HG02970 (cell line): Measurements from ENCODE around the gene UBA7.
"Not testable (repeated sequence)": the region's sequence is repeated elsewhere in the genome, so short reads cannot be mapped to it uniquely, and the experiment has no call there.

ENCODE experiments used
- ATAC-seq: cut with Tn5 transposase; IDR thresholded peaks from one replicate; pipeline ENCODE4 v1.9.1; 2021; ENCODE audit warnings: mild to moderate bottlenecking, moderate library complexity, moderate number of reproducible peaks; ENCODE audit not compliant: unreplicated experiment, low FRiP score

Gene UBA7

GRCh38 chr3:49786357-49787181 is 27.2 kb downstream of the UBA7 start, which contains the start of gene IP6K1:
Gene IP6K1 (minus strand): TSS chr3:49786542. CDS start chr3:49748040, 38,502 bp downstream.
- peak; percentile 92 for ATAC-seq

- ATAC-seq, result peak; percentile 43
Measured at GRCh38 chr3:49785565-49786356, 28.0 kb downstream of the UBA7 start.

GRCh38 chr3:49782277-49782676 is 31.5 kb downstream of the UBA7 start:
- not testable (repeated sequence) for ATAC-seq

DNA sequence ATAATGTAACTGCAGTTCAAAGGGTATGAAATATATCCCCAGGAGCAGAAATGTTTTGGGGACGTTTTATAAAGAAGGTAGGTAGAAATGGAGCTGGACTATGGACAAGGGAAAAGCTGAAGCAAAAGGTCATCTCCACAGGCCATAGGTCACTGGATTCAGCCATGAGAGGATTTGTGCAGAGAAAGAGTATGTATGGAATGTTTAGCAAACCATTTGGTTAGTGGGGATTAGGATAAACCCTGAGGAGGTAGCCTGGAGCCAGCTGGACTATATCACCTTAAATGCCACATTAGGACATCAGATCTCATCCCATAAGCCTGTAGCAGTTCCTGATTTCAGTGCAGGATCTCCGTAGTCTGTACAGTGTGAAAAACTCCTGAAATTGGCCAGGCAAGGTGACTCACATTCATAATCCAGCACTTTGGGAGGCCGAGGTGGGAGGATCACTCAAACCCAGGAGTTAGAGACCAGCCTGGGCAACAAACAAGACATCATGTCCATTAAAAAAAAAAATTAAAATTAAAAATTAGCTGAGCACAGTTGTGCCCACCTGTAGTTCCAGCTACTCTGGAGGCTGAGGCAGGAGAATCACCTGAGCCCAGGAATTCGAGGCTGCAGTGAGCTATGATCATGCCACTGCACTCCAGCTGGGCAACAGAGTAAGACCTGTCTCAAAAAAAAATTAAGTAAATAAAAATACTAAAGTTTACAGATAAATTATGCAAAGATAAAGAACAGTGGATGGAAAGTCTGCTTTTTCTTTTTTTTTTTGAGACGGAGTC is 32.1 kb downstream of the UBA7 start:
- ATAC-seq, result no peak

DNA sequence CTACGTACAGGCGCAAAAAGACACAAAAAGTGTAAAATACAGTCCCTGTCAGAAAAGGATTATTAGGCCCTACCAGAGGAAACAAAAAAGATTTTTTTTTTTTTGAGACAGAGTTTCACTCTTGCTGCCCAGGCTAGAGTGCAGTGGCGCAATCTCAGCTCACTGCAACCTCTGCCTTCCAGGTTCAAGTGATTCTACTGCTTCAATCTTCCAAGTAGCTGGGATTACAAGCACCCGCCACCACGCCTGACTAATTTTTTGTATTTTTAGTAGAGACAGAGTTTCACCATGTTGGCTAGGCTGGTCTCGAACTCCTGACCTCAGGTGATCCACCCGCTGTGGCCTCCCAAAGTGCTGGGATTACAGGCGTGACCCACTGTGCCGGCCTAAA is 32.8 kb downstream of the UBA7 start:
- ATAC-seq, result not testable (repeated sequence)

- ATAC-seq, result no peak
Measured at GRCh38 chr3:49780080-49780974, 33.4 kb downstream of the UBA7 start.

DNA sequence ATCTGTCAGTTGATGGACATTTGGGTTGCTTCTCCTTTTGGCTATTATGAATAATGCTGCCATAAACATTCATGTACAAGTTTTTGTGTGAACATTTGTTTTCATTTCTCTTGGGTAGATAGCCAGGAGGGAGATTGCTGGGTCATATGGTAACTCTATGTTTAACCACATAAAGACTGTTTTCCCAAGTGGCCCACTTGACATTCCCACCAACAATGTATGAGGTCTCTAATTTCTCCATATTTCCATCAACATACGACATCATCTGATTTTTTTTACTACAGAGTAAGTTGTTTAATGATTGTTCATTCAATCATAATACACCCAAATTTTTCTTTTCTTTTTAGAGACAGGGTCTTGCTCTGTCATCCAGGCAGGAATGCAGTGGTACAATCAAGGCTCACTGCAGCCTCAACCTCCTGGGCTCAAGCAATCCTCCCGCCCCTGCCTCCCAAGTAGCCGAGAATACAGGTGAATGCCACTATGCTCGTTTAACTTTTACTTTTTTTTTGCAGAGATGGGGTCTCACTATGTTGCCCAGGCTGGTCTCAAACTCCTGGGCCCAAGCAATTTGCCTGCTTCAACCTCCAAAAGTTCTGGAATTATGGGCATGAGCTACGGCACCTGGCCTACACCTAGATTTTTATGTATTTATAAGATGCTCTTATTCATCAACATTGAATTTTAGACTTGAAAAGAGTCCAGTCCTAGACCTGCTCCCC is 34.2 kb downstream of the UBA7 start:
- ATAC-seq, result no peak

DNA sequence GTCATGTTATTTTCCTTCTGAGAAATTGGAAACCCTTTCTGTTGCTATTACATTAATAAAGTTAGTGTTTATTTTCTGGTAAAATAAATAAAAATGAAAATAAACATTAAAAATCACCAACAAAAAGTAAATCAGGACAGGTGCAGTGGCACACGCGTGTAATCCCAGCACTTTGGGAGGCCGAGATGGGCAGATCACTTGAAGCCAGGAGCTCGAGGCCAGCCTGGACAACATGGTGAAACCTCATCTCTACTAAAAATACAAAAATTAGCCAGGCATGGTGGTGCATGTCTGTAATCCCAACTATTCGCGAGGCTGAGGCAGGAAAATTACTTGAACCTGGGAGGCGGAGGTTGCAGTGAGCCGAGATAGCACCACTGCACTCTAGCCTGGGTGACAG is 37.7 kb downstream of the UBA7 start:
- not testable (repeated sequence) for ATAC-seq

GRCh38 chr3:49775538-49775937 is 38.2 kb downstream of the UBA7 start:
- ATAC-seq, result no peak

GRCh38 chr3:49772703-49773102 is 41.0 kb downstream of the UBA7 start:
- ATAC-seq, result no peak

DNA sequence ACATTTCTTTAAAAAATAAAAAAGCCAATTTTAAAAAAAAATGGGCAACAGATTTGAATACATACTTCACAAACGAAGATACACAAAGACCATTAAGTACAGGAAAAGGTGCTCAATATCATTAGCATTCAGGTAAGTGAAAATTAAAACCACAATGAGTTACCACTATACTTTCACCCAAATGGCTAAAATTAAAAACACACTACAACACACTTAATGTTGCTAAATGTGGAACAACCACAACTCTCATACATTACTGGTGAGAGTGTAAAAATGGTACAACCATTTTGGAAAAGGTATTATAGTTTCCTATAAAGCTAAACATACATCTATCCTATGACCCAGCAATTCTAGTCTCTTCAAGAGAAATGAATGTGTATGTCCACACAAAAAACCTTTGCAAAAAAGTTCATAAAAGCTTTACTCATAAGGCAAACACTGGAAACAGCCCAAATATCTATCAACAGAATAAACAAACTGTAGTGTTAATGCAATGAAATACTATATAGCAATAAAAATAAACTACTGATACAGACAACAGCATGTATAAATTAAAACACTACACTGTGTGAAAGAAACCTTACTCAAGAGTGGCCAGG is 42.3 kb downstream of the UBA7 start:
- ATAC-seq, result no peak

- no peak for ATAC-seq
Measured at GRCh38 chr3:49769926-49770325, 43.8 kb downstream of the UBA7 start.

GRCh38 chr3:49769286-49769915 is 44.4 kb downstream of the UBA7 start:
- no peak for ATAC-seq

DNA sequence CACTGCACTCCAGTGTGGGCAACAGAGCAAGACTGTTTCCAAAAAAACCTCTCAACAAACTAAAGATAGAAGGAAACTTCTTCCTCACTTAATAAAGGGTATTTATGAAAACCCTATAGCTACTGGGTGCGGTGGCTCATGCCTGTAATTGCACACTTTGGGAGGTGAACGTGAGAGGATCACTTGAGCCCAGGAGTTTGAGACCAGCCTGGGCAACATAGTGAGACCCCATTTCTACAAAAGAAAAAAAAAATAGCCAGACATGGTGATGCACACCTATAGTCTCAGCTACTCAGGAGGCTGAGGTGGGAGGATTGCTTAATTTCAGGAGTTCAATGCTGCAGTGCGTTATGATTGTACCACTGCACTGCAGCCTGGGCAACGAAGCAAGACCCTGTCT is 49.8 kb downstream of the UBA7 start:
- no peak for ATAC-seq

DNA sequence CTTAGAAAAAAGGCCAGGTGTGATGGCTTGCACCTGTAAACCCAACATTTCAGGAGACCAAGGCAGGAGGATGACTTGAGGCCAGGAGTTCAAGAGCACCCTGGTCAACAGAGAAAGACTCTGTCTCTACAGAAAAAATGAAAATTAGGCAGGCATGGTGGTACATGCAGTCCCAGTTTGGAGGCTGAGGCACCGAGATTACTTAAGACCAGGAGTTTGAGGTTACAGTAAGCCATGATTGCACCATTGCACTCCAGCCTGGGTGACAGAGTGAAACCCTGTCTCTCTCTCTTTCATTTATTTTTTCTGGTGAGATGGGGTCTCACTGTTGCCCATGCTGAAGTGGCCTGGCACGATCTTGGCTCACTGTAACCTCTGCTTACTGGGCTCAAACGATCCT is 52.1 kb downstream of the UBA7 start:
- ATAC-seq, result no peak

GRCh38 chr3:49759226-49759625 is 54.5 kb downstream of the UBA7 start:
- ATAC-seq, result no peak

DNA sequence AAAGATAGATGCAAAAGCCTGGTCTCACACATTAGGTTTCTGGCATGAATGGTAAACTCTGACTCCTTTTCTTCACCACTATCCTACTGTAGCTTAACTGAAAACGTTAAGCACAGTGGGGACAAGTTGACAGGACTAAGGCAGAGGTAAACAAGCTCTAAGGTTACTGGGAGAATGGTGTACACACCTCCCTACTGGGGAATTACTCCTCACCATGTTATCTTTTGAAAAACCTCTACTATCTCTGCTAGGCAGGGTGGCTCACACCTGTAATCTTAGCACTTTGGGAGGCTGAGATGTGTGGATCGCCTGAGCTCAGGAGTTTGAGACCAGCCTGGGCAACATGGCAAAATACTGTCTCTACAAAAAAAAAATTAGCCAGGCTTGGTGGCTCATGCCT is 56.6 kb downstream of the UBA7 start:
- ATAC-seq, result no peak

DNA sequence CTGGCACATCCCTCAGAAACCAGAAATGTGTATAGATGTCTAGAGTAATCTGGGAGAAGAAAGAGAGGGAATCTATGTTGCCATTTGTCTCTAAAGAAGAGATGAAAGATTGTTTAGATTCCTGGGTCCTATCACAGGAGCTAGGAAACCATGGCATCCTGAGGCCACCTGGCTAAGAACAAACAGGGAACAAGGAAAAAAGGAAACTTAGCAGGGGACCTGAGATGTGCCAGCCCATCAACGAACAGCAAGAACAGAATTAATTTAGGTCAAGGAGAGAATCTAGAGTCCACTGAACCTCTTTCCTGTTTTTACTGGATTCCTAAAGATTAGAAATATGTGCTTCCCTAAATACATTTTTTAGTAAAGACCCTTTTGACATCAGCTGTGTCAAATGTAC is 57.7 kb downstream of the UBA7 start:
- ATAC-seq, result no peak
